ENCODE measurements around the gene PLCD1. TPM values are rescaled to one million over a fixed set of nuclear protein-coding genes. Genes with fewer than 3 reads are reported as not detected.
A peak's percentile ranks its signal among the peaks of the same experiment; 100 is the strongest.

Gene PLCD1
- total RNA-seq, 2 experiments from 2014 or later = 6.2 to 8.2 TPM

GRCh38 chr3:37969596-37970100 lies 59.8 kb downstream of the PLCD1 start:
- H3K4me1 Mint-ChIP-seq (ENCODE audit: low read depth) = no peaks in the 10 kb centered on the region
- CTCF ChIA-PET = interaction anchor here (0.7 to 1.5 kb wide), 5 partner anchors 9 to 102 kb away, joined by 3 to 7 read pairs (median 3); no protein-coding TSS in a partner anchor
- no peak for TF ChIP-seq CTCF (IDR thresholded peaks at IDR 0.05)
- no peak overlapping the region for H3K4me3 Mint-ChIP-seq
- no peak overlapping the region for H3K27ac Mint-ChIP-seq
- POLR2A ChIA-PET = interaction anchor here (0.7 to 1.1 kb wide), 2 partner anchors 13 to 45 kb away, joined by 3 read pairs; no protein-coding TSS in a partner anchor
- no peak for DNase-seq
- no peak for ATAC-seq
- intact Hi-C loops (cut with micrococcal nuclease) = no loop called here
- H3K9me3 Mint-ChIP-seq = no peaks in the 10 kb centered on the region
- H3K27me3 Mint-ChIP-seq = no peaks in the 10 kb centered on the region
- H3K36me3 Mint-ChIP-seq (ENCODE audit: low read depth) = no peaks in the 10 kb centered on the region

DNA sequence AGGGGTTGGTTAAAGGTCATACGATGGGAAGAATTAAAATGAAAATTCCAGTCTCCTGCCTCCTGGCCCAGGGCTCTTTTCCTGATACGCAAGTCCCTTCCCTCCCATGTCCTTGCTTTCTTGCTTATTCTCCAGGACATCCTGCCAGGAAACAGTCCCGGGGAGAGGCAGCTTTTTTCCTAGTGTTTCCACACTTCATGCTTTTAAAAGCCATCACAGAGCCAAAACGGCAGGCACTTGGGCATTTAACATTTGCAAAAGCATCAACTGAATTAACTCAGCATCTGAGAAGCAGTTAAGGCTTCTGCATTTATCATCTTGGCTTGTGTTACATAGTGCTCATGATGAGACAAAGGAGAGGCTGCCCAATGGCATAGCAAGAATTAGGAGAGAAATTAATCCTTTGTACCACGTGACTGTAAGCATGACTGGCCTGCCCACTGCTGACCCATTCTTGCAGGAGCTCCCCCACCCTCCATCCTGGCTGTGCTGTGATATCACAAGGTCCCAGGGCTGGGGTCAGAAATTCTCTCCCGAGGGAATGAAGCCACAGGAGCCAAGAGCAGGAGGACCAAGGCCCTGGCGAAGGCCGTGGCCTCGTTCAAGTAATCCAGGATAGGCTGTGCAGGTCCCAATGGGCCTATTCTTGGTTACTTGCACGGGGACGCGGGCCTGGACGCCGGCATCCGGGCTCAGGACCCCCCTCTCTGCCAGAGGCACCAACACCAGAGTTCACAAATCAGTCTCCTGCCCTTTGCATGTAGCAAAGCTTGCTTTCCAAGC lies 60.4 kb downstream of the PLCD1 start:
- intact Hi-C loops (cut with micrococcal nuclease) = no loop called here
- H3K4me1 Mint-ChIP-seq (ENCODE audit: low read depth) = no peaks in the 10 kb centered on the region
- ATAC-seq (no peak), DNase-seq (no peak)
- H3K27ac Mint-ChIP-seq = no peak overlapping the region
- no peaks in the 10 kb centered on the region for H3K9me3 Mint-ChIP-seq
- no peak overlapping the region for H3K4me3 Mint-ChIP-seq
- ChIA-PET CTCF (interaction anchor here (0.7 to 3.8 kb wide), 7 partner anchors 14 to 527 kb away, joined by 3 to 48 read pairs (median 5); partner anchors contain the start of gene EXOG), POLR2A (interaction anchor here (0.7 to 1.1 kb wide), 2 partner anchors 12 to 46 kb away, joined by 3 read pairs; no protein-coding TSS in a partner anchor)
- H3K36me3 Mint-ChIP-seq (ENCODE audit: low read depth) = no peaks in the 10 kb centered on the region
- TF ChIP-seq CTCF (IDR thresholded peaks at IDR 0.05) = no peak
- no peaks in the 10 kb centered on the region for H3K27me3 Mint-ChIP-seq

- no peak overlapping the region for H3K4me3 Mint-ChIP-seq
- intact Hi-C loops (cut with micrococcal nuclease) = no loop called here
- ATAC-seq = no peak
- no peak for DNase-seq
- ChIA-PET POLR2A (interaction anchor here (0.7 kb wide), 1 partner anchor 553 kb away, joined by 3 read pairs; no protein-coding TSS in a partner anchor), CTCF (interaction anchor here (0.7 to 10.8 kb wide), 22 partner anchors 7 to 528 kb away, joined by 3 to 65 read pairs (median 5); partner anchors contain the start of genes EXOG and VILL)
- no peak overlapping the region for H3K27ac Mint-ChIP-seq
- TF ChIP-seq CTCF (IDR thresholded peaks at IDR 0.05) = no peak
- no peaks in the 10 kb centered on the region for H3K36me3 Mint-ChIP-seq (ENCODE audit: low read depth)
- no peaks in the 10 kb centered on the region for H3K27me3 Mint-ChIP-seq
- no peaks in the 10 kb centered on the region for H3K4me1 Mint-ChIP-seq (ENCODE audit: low read depth)
- H3K9me3 Mint-ChIP-seq = no peaks in the 10 kb centered on the region
These were observed 61.2 kb downstream of the PLCD1 start for GRCh38 chr3:37968199-37968598.

- H3K4me1 Mint-ChIP-seq (ENCODE audit: low read depth) = no peaks in the 10 kb centered on the region
- peak; percentile 90 for ATAC-seq
- POLR2A ChIA-PET = interaction anchor here (0.6 to 0.8 kb wide), 3 partner anchors 12 to 552 kb away, joined by 3 to 4 read pairs (median 3); no protein-coding TSS in a partner anchor
These were observed 62.1 kb downstream of the PLCD1 start for GRCh38 chr3:37967260-37967881.

More at GRCh38 chr3:37967260-37967881, 62.1 kb downstream of the PLCD1 start:
- peak; percentile 71 for TF ChIP-seq CTCF (IDR thresholded peaks at IDR 0.05)
- no peaks in the 10 kb centered on the region for H3K9me3 Mint-ChIP-seq
- no peak overlapping the region for H3K27ac Mint-ChIP-seq
- CTCF ChIA-PET = interaction anchor here (0.5 to 10.8 kb wide), 35 partner anchors 8 to 529 kb away, joined by 3 to 65 read pairs (median 4); partner anchors contain the start of genes EXOG and VILL
- intact Hi-C loops (cut with micrococcal nuclease) = loop anchor here (1.0 kb wide), 1 partner anchor 112 kb away; no protein-coding TSS in a partner anchor
- no peaks in the 10 kb centered on the region for H3K36me3 Mint-ChIP-seq (ENCODE audit: low read depth)
- DNase-seq = peak; percentile 82
- no peak overlapping the region for H3K4me3 Mint-ChIP-seq
- H3K27me3 Mint-ChIP-seq = no peaks in the 10 kb centered on the region
